GM12872 (cell line): Measurements from ENCODE around the gene ZNF827.

Experiments
- CTCF ChIP-seq: IDR thresholded peaks from 3 replicates; pipeline ENCODE4 v1.5.1; 2011; ENCODE audit warnings: low read depth, mild to moderate bottlenecking, low read length, moderate library complexity; ENCODE audit not compliant: insufficient read depth

Gene ZNF827

GRCh38 chr4:145839151-145839550, 99.5 kb downstream of the ZNF827 start:
- TF ChIP-seq CTCF = no peak

GRCh38 chr4:145830699-145831098, 107.9 kb downstream of the ZNF827 start:
- no peak for TF ChIP-seq CTCF

- TF ChIP-seq CTCF = no peak
Measured at GRCh38 chr4:145829629-145830395, 108.8 kb downstream of the ZNF827 start.

- no peak for TF ChIP-seq CTCF
Measured at GRCh38 chr4:145828802-145829485, 109.7 kb downstream of the ZNF827 start.

DNA sequence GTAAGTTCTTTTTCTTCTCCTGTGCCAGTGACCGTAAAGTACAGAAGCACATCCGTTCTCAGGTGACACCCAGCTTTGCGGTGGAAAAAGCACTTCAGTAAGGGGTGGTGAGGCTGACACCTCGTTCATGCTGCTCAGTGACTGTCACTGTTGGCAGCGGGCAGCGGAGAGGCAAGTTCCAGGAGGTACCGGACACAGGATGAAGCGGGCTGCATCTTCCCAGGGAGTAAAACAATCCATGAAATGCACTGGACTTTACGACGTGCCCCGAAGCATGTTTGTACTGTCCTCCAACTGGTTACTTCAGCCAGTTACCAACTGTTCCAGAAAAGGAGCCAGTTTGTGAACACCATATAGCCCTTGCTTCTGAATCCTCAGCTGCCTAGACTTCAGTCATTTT, 110.7 kb downstream of the ZNF827 start:
- TF ChIP-seq CTCF = no peak

DNA sequence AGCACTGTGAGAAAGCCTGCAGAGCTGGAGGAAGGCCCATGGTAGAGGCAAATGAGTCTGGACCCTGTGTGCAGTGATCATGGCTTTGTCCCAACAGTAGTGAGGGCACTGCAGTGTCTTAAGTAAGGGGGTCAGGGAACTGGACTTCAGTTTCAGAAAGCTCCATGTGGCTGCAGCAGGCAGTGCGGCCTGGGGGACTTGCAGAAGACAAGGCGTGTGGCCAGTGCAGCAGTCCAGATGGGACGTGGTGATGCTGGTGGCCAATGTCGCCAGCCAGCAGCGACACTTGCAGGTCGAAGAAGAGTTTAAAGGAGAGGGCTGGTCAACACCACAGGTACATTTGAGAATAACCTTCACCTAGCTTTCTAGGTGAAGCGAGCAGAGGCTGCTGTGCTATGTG, 113.4 kb downstream of the ZNF827 start:
- TF ChIP-seq CTCF = no peak

DNA sequence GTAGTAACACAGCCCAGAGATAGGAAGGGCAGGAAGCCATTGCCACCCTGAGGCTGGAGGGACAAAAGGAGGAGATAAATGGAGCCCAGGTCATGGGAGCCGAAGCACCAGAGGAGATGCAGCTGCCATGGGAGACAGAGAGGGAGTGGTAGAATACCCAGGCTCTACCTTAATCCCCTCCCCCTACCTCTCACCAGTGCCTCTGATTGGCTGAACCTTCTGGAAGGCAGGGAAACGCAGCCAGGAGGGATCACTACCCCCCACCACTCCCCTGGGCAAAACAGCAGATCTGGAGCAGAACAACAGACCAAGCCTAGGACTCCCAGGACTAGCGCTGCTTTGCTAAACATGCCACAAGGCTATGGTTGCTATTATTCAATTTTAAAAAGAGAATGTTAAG, 114.2 kb downstream of the ZNF827 start:
- no peak for TF ChIP-seq CTCF
